ENCODE measurements around the gene TSTD1. TPM values are rescaled to one million over a fixed set of nuclear protein-coding genes. Genes with fewer than 3 reads are reported as not detected.

TSTD1 gene
- polyA plus RNA-seq, 3 donors, result 9.9 to 20.3 (median 11.8) TPM

DNA sequence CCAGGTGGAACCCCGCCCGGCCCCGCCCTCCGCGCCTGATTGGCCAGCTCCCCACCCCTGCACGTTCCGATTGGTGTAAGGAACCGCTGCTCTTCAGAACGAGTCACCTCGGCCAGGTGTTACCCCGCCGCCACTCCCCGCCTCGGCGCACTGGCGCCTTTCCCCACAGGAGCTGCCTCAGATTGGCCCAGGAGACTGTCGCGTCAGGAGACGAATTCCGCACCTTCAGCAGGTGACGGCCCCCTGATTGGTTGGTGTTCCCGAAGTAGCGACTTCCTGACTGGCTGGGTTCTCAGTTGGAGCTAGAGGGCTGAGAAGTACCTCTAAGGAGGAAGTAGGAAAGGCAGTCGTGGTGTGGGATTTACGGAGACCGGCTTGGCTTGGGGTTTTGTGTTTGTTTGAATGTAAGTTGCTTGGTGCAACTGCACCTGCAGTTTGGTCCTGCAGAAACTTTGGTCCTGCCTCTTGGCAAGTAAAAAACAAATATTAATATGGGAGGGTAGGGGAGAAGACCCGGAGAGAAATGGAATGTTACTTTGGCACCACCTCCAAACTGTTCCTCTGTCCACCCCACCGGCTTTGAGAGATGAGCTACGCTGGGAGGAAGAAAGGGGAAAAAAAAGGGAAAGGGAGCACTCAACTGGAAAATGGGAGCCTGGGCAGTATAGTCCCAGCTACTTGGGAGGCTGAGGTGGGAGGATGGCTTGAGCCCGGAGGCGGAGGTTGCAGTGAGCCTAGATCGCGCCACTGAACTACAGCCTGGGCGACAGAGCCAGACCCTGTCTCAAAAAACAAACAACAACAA, 17.4 kb downstream of the TSTD1 start:
- Histone ChIP-seq H4K20me1 (ENCODE audit: insufficient read depth, low read length) (no peaks in the 10 kb centered on the region), H3K36me3 (replicated peaks in 1 of 2; ENCODE audit: control insufficient read depth in 1 of 2, insufficient read depth in 2 of 2, low read length in 2 of 2) (no peaks in the 10 kb centered on the region), H3K4me1 (ENCODE audit: control insufficient read depth in 1 of 2, insufficient read depth in 2 of 2, low read length in 2 of 2) (peaks cover 44 to 50% of the 10 kb centered on the region in 2 donors), H2AFZ (ENCODE audit: insufficient read depth, low read depth, low read length, poor library complexity, severe bottlenecking) (peak overlapping the region; percentile 73), H3K9me3 (replicated peaks in 1 of 2; ENCODE audit: control insufficient read depth in 1 of 2, insufficient read depth in 1 of 2, low read length in 2 of 2) (no peaks in the 10 kb centered on the region), H3K4me3 (replicated peaks in 1 of 3; ENCODE audit: low read depth in 2 of 3, low read length in 3 of 3) (peak overlapping the region; percentile 59 to 87 (median 60)), H3K4me2 (replicated peaks; ENCODE audit: extremely low read depth, low read length, poor library complexity, severe bottlenecking) (peak overlapping the region; percentile 90), H3K9ac (ENCODE audit: insufficient read depth, low read length, poor library complexity, severe bottlenecking) (peak overlapping the region; percentile 68), H3K27me3 (ENCODE audit: control insufficient read depth in 2 of 2, insufficient read depth in 2 of 2, low read length in 2 of 2) (no peaks in the 10 kb centered on the region), H3K79me2 (ENCODE audit: insufficient read depth, low read length) (peaks cover 32% of the 10 kb centered on the region), H3K27ac (ENCODE audit: low read depth in 1 of 2, low read length in 2 of 2) (peak overlapping the region; percentile 38 to 73)
- 0% methylated on average over 26 of the region's 34 CpGs for WGBS (ENCODE audit: insufficient coverage)
- H3K4me3 Mint-ChIP-seq, result peak overlapping the region; percentile 93 to 95
- peak; percentile 49 to 75 (median 68) for DNase-seq
- H3K4me1 Mint-ChIP-seq, result peaks cover 54% of the 10 kb centered on the region
- peaks cover 3 to 7% of the 10 kb centered on the region in 2 donors for H3K36me3 Mint-ChIP-seq
- H3K27me3 Mint-ChIP-seq (ENCODE audit: low read depth in 3 of 3), result peaks cover 1 to 12% (median 2%) of the 10 kb centered on the region in 3 donors
- intact Hi-C loops (cut with micrococcal nuclease), result no loop called here
- H3K27ac Mint-ChIP-seq, result peak overlapping the region; percentile 73 to 96 (median 92)
- TF ChIP-seq, protein P1, sequence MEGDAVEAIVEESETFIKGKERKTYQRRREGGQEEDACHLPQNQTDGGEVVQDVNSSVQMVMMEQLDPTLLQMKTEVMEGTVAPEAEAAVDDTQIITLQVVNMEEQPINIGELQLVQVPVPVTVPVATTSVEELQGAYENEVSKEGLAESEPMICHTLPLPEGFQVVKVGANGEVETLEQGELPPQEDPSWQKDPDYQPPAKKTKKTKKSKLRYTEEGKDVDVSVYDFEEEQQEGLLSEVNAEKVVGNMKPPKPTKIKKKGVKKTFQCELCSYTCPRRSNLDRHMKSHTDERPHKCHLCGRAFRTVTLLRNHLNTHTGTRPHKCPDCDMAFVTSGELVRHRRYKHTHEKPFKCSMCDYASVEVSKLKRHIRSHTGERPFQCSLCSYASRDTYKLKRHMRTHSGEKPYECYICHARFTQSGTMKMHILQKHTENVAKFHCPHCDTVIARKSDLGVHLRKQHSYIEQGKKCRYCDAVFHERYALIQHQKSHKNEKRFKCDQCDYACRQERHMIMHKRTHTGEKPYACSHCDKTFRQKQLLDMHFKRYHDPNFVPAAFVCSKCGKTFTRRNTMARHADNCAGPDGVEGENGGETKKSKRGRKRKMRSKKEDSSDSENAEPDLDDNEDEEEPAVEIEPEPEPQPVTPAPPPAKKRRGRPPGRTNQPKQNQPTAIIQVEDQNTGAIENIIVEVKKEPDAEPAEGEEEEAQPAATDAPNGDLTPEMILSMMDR (IDR thresholded peaks at IDR 0.05), result no peak
- H3K9me3 Mint-ChIP-seq, result peaks cover 0 to 2% (median 0%) of the 10 kb centered on the region in 7 donors

DNA sequence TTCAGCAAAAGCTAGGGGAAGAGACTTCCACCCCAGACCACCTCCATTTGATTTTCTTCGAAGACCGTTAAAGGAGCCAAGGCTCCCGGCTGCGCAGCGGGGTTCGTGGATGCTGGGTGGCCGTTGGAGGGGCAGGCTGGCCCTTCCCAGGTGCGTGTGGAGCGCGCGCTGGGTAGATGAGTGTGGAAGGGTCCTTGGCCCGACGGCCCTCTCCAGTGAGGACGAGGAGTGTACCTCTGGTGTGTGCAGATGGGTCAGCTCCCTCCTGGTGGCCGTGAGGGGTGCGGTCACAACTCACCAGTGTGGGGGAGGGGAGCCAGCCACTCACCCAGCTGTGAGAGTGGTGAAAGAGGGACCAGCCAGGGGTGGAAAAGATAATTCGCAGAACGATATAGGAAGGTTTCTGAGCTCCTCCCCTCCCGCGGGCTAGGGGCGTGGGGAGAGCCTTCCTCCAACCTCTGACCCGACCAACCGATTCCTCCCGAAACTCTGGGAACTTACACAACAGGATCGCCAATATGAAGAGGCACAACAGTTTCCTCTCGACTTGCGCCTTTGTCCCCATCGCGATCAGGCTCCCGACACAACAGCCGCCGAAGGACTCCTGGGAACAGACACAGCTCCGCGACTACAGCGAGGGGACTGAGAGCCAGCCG, 18.1 kb downstream of the TSTD1 start, which contains the start of gene F11R:
TSS of gene F11R (minus strand) at position 644 of the 656 bp plus-strand sequence. CDS start at position 565, 79 bp downstream.
- intact Hi-C loops (cut with micrococcal nuclease), result loop anchor here in 1 of 2 donors (1.0 kb wide), 1 partner anchor 24 kb away; no protein-coding TSS in a partner anchor
- peak within 1 kb of the TSS; percentile 68 for H3K9ac ChIP-seq (ENCODE audit: insufficient read depth, low read length, poor library complexity, severe bottlenecking)
- TF ChIP-seq, protein P1 (IDR thresholded peaks at IDR 0.05), result peak; percentile 30
- peak within 1 kb of the TSS; percentile 90 for H3K4me2 ChIP-seq (replicated peaks; ENCODE audit: extremely low read depth, low read length, poor library complexity, severe bottlenecking)
- DNase-seq, result peak; percentile 29 to 48 (median 36)
- H2AFZ ChIP-seq (ENCODE audit: insufficient read depth, low read depth, low read length, poor library complexity, severe bottlenecking), result peak within 1 kb of the TSS; percentile 73
- no peaks in the 10 kb centered on the region for H3K9me3 ChIP-seq (replicated peaks in 1 of 2; ENCODE audit: control insufficient read depth in 1 of 2, insufficient read depth in 1 of 2, low read length in 2 of 2)
- H3K4me3 ChIP-seq (replicated peaks in 1 of 3; ENCODE audit: low read depth in 2 of 3, low read length in 3 of 3), result peak within 1 kb of the TSS; percentile 59 to 87 (median 60)
- H4K20me1 ChIP-seq (ENCODE audit: insufficient read depth, low read length), result no peaks in the 10 kb centered on the region
- peak within 1 kb of the TSS; percentile 93 to 95 for H3K4me3 Mint-ChIP-seq
- peak within 1 kb of the TSS; percentile 73 to 96 (median 92) for H3K27ac Mint-ChIP-seq
- no peaks in the 10 kb centered on the region for H3K36me3 ChIP-seq (replicated peaks in 1 of 2; ENCODE audit: control insufficient read depth in 1 of 2, insufficient read depth in 2 of 2, low read length in 2 of 2)
- peaks cover 44 to 51% of the 10 kb centered on the region in 2 donors for H3K4me1 ChIP-seq (ENCODE audit: control insufficient read depth in 1 of 2, insufficient read depth in 2 of 2, low read length in 2 of 2)
- under 1% methylated on average over 25 of the region's 36 CpGs for WGBS (ENCODE audit: insufficient coverage)
- peaks cover 1 to 12% (median 2%) of the 10 kb centered on the region in 3 donors for H3K27me3 Mint-ChIP-seq (ENCODE audit: low read depth in 3 of 3)
- H3K36me3 Mint-ChIP-seq, result peaks cover 3 to 8% of the 10 kb centered on the region in 2 donors
- H3K79me2 ChIP-seq (ENCODE audit: insufficient read depth, low read length), result peaks cover 36% of the 10 kb centered on the region
- peaks cover 54% of the 10 kb centered on the region for H3K4me1 Mint-ChIP-seq
- peak within 1 kb of the TSS; percentile 38 to 73 for H3K27ac ChIP-seq (ENCODE audit: low read depth in 1 of 2, low read length in 2 of 2)
- no peaks in the 10 kb centered on the region for H3K27me3 ChIP-seq (ENCODE audit: control insufficient read depth in 2 of 2, insufficient read depth in 2 of 2, low read length in 2 of 2)
- H3K9me3 Mint-ChIP-seq, result peaks cover 0 to 2% (median 0%) of the 10 kb centered on the region in 7 donors

Measured in CD14-positive monocyte (primary cell).